RPMI7951 (cell line): ENCODE data around the gene SP3. TPM values are rescaled to one million over a fixed set of nuclear protein-coding genes. Genes with fewer than 3 reads are reported as not detected.

Experiments
- DNase-seq: peaks from one replicate; pipeline ENCODE4 v3.0.0-alpha.2; 2012; ENCODE audit warnings: low read depth
- total RNA-seq: library from RNA; depleted of rRNA; stranded (reverse); fragments of >200 nt; shearing (Covaris generic); gene quantifications from 2 replicates; pipeline ENCODE4 v1.2.3, GENCODE V29; 2014

SP3 gene
- total RNA-seq, 1 experiment from 2014 or later, result 101 TPM

- no peak for DNase-seq
Measured at GRCh38 chr2:173942861-173943523, 22.2 kb downstream of the SP3 start.

GRCh38 chr2:173941567-173941966, 23.6 kb downstream of the SP3 start:
- DNase-seq, result no peak

- DNase-seq, result no peak
Measured at GRCh38 chr2:173940208-173941020, 24.8 kb downstream of the SP3 start.

GRCh38 chr2:173938700-173939384, 26.3 kb downstream of the SP3 start:
- no peak for DNase-seq

- no peak for DNase-seq
Measured at GRCh38 chr2:173935305-173935704, 29.9 kb downstream of the SP3 start.

GRCh38 chr2:173934895-173935294, 30.3 kb downstream of the SP3 start:
- no peak for DNase-seq

- DNase-seq, result no peak
Measured at GRCh38 chr2:173931751-173932150, 33.4 kb downstream of the SP3 start.

GRCh38 chr2:173929441-173929840, 35.7 kb downstream of the SP3 start:
- DNase-seq, result no peak

GRCh38 chr2:173926875-173927274, 38.3 kb downstream of the SP3 start:
- DNase-seq, result no peak

- no peak for DNase-seq
Measured at GRCh38 chr2:173924285-173924684, 40.9 kb downstream of the SP3 start.

GRCh38 chr2:173922760-173923159, 42.4 kb downstream of the SP3 start:
- no peak for DNase-seq

- no peak for DNase-seq
Measured at GRCh38 chr2:173922068-173922467, 43.1 kb downstream of the SP3 start.

GRCh38 chr2:173914055-173914927, 50.9 kb downstream of the SP3 start:
- DNase-seq, result no peak

GRCh38 chr2:173909846-173910245, 55.3 kb downstream of the SP3 start:
- DNase-seq, result no peak

- DNase-seq, result no peak
Measured at GRCh38 chr2:173906626-173907025, 58.5 kb downstream of the SP3 start.

- DNase-seq, result no peak
Measured at GRCh38 chr2:173903601-173904394, 61.4 kb downstream of the SP3 start.

GRCh38 chr2:173898996-173899395, 66.2 kb downstream of the SP3 start:
- DNase-seq, result no peak

GRCh38 chr2:173898178-173898668, 67.0 kb downstream of the SP3 start:
- DNase-seq, result no peak

GRCh38 chr2:173896755-173897154, 68.4 kb downstream of the SP3 start:
- no peak for DNase-seq

GRCh38 chr2:173892341-173892740, 72.8 kb downstream of the SP3 start:
- DNase-seq, result no peak
